GM18511 (cell line): ENCODE measurements around the gene SPATA25.

Experiments used
- ATAC-seq: cut with Tn5 transposase; IDR thresholded peaks from one replicate; pipeline ENCODE4 v1.9.1; 2021; ENCODE audit warnings: mild to moderate bottlenecking, moderate library complexity; ENCODE audit not compliant: unreplicated experiment

The SPATA25 gene

GRCh38 chr20:45867136-45867818, 20.1 kb downstream of the SPATA25 start:
- ATAC-seq = no peak

- no peak for ATAC-seq
Observed at GRCh38 chr20:45866454-45866853, 21.0 kb downstream of the SPATA25 start.

DNA sequence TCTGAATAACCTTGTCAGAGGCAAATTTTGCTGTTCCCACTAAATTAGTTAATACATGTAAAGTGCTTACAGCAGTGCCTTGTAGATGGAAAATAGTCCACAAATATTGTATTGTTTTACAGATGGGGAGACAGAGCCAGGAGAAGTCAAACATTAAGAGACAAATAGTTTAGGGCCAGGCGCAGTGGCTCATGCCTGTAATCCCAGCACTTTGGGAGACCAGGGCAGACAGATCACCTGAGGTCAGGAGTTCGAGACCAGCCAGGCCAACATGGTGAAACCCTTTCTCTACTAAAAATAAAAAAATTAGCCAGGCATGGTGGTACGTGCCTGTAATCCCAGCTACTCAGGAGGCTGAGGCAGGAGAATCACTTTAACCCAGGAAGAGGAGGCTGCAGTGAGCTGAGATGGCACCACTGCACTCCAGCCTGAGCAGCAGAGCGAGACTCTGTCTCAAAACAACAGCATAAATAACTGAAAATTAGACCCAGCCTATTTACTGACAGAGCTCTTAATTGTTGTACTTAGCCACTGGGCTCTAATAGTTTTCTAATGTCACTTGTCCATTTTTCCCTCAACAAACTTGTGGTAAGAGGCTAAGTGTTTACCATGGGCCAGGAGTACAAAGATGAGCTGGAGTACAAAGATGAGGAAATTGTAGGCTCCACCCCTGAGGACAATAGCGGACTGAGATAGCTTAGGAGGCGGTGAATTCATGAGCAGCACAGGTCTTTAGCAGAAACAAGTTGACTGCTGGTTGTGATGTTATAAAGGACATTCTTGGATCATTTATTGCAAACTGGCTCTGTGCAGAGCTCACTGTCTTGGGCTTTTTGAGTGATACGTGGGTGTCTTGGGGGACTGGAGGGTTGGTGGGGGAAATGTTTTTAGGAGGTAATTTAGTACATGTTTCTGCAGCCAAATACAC, 23.6 kb downstream of the SPATA25 start:
- no peak for ATAC-seq

DNA sequence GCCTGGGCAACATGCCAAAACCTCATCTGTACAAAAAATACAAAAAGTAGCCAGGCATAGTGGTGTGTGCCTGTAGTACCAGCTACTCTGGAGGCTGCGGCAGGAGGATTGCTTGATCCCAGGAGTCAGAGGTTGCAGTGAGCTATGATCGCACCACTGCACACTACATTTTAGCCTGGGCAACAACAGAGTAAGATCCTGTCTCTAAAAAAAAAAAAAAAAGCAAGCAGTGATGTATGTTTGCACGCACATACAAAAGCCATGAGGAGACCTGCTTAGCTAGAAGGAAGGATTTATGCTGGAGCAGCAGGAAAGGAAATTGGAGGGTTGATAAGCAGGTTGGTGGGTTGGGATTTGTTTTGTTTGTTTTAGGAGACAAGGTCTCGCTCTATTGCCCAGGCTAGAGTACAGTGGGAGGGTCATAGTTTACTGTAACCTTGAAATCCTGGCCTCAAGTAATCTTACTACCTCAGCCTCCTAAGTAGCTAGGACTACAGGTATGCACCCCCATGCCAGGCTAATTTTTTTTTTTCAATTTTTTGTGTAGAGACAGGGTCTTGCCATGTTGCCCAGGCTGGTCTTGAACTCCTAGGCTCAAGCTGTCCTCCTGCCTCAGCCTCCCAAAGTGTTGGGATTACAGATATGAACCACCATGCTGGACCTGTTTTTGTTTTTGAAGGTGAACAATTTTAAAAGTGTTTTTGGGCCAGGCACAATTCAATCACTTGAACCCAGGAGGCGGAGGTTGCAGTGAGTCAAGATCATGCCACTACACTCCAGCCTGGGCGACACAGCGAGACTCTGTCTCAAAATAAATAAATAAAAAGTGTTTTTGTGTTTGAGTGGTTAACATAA, 26.0 kb downstream of the SPATA25 start:
- no peak for ATAC-seq

GRCh38 chr20:45860560-45861220, 26.7 kb downstream of the SPATA25 start:
- ATAC-seq = no peak

GRCh38 chr20:45859916-45860315, 27.5 kb downstream of the SPATA25 start:
- ATAC-seq = no peak

GRCh38 chr20:45857882-45858216, 29.6 kb downstream of the SPATA25 start:
- peak; percentile 33 for ATAC-seq

DNA sequence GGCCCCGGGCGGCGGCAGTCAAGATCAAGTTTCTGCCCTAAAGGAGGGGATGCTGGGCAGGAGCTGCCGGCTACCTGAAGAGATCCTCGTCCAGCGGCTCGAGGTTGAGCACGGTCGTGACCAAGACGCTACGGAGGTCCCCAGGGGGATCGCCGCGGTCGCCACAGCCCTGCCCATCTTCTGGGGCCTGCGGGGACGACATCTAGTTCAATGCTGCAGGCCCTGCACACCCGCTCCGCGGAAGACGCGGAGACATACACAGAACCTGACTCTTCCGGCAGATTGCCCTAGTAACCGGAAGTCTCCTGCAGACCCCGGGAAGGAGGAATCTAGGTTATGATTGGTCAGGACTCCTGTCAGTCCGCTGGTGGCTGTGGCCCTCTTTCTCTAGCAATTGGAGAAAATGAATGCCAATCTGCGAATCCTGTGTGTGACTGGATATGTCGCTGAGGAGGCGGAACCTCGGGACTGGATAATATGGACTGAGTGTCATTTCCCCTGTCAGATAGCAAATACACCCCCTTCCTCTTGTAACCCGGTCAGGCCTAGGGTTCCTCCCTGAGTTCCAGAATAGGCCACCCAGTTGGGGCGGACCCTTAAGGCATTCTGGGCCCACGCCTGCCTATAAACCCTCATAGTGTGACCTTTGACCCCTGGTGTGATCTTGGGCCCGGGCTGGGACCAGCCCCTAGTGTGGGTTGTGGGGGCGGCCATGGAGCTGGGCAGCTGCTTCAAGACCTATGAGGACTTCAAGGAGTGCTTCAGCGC, 30.1 kb downstream of the SPATA25 start, which contains the start of the genes ACOT8 and ZSWIM3:
Gene ACOT8 (minus strand): TSS at position 279 of the 768 bp plus-strand sequence. CDS start 77 bp downstream, at position 202.
Gene ZSWIM3 (plus strand): TSS at position 501 of the 768 bp plus-strand sequence. CDS start 212 bp downstream, at position 713.
- ATAC-seq = peak; percentile 97

DNA sequence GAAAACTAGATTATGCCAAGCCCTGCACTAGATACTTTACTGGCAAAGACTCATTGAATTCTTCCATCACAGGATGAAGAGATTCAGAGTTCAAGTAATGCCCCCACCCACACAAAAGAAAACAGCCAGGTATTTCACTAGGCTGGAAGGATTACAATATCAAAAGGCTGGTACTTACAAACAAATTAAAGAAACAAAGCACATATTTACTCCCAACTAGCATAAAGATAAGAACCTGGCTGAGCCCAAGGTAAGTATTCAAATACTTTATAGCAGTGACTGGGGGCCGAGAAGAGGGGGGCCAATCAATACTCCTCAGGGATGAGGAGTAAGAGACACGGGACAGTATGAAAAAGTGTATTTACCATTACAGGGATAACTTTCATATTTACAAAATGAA, 33.9 kb downstream of the SPATA25 start:
- no peak for ATAC-seq

- ATAC-seq = no peak
Observed at GRCh38 chr20:45852326-45852725, 35.1 kb downstream of the SPATA25 start.

DNA sequence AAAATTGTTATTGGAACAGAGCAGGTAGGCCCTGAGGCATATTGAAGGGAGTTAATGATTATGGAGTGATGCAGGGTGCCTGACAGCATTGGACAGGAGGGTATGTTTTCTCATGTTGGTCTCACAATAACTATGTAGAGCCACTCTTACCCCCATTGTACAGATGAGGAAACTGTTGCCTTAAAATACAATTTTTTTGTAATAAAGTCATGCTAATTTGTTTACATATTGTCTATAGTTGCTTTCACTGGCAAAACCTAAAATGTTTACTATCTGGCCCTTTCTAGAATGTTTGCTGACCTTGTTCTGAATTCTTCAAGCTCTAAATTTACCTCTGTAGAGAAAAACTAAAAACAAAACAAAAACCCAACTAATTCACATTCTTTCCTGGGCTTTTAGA, 35.9 kb downstream of the SPATA25 start:
- no peak for ATAC-seq

DNA sequence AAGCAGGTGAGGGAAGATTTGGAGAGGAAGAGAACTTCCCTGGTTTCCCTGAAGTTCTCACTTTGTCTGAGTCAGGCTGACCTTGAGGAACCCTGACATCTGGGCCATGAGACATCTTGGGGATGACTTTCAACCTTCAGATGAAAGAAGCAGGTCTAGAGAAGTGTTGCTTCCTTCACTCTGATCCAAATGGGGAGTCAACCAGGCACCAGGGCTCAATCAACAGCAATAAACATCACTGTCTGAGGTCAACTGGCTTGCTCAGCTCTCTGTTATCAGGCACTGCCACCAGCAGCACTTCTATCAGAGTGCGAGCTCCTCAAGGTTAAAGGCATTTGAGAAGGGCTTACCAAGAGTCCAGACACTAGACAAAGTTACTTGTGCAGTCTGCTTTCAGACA, 36.5 kb downstream of the SPATA25 start:
- ATAC-seq = no peak

DNA sequence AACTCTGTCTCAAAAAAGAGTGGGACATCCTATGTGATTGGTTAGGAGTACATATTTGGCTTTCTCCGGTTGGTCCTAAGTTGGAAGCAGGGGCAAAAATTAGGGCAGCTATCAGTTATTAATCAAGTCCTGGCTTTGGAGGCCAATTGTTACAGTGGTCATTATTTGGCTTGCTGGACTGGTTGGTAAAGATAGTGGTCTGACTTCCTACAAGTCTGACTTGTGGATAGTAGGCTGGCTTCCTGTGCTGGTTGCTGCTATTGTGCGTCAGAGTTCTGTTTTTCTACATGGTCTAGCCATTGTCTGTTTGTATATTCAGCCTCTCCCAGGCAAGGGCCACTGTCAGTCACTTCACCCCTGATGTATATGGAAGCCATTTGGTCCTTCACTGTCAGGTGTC, 37.2 kb downstream of the SPATA25 start:
- ATAC-seq = no peak

- ATAC-seq = no peak
Observed at GRCh38 chr20:45848969-45849582, 38.3 kb downstream of the SPATA25 start.

DNA sequence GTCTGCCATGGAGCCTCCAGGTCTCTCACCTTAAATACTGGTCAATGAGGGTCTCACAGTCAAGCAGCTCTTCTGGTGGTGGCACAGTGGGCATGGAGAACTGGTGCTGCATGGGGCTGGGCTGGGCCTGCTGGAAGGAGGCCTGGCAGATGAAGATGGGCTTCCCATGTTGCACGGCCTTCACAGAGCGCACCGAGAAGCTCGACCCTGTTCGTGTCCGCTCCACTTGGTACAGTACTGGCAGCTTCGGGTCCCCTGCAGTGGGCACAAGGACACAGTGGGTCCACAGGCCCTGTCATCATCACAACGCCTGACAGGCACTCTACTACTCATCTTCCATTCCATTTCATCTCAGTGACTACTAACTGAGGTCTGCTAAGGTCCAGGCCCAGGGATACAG, 39.0 kb downstream of the SPATA25 start:
- ATAC-seq = no peak

GRCh38 chr20:45845452-45845851, 42.0 kb downstream of the SPATA25 start:
- ATAC-seq = no peak

- no peak for ATAC-seq
Observed at GRCh38 chr20:45843506-45843905, 43.9 kb downstream of the SPATA25 start.

- ATAC-seq = peak; percentile 74
Observed at GRCh38 chr20:45842169-45842812, 45.1 kb downstream of the SPATA25 start.
